ENCODE results near the gene EPHA6. TPM values are rescaled to one million over a fixed set of nuclear protein-coding genes. Genes with fewer than 3 reads are reported as not detected.

The EPHA6 gene
- total RNA-seq, 4 donors from 2014 or later = 0.94 to 1.8 (median 1.00) TPM

DNA sequence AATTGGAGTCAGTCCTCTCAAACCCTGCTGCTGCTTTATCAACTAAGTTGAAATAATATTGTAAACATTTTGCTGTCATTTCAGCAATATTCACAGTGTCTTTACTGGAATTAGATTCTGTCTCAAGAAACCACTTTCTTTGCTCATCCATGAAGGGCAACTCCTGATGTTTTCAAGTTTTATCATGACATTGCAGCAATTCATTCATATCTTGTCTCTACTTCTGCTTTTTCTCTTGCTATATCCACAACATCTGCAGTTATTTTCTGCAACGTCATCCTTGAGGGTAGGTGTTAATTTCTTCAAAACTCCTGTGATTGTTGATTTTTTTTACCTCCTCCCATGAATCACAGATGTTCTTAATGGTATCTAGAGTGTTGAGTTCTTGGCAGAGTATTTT is 181.6 kb downstream of the EPHA6 start:
- TF ChIP-seq, protein P1, sequence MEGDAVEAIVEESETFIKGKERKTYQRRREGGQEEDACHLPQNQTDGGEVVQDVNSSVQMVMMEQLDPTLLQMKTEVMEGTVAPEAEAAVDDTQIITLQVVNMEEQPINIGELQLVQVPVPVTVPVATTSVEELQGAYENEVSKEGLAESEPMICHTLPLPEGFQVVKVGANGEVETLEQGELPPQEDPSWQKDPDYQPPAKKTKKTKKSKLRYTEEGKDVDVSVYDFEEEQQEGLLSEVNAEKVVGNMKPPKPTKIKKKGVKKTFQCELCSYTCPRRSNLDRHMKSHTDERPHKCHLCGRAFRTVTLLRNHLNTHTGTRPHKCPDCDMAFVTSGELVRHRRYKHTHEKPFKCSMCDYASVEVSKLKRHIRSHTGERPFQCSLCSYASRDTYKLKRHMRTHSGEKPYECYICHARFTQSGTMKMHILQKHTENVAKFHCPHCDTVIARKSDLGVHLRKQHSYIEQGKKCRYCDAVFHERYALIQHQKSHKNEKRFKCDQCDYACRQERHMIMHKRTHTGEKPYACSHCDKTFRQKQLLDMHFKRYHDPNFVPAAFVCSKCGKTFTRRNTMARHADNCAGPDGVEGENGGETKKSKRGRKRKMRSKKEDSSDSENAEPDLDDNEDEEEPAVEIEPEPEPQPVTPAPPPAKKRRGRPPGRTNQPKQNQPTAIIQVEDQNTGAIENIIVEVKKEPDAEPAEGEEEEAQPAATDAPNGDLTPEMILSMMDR (IDR thresholded peaks at IDR 0.05; ENCODE audit: low read depth) = no peak

DNA sequence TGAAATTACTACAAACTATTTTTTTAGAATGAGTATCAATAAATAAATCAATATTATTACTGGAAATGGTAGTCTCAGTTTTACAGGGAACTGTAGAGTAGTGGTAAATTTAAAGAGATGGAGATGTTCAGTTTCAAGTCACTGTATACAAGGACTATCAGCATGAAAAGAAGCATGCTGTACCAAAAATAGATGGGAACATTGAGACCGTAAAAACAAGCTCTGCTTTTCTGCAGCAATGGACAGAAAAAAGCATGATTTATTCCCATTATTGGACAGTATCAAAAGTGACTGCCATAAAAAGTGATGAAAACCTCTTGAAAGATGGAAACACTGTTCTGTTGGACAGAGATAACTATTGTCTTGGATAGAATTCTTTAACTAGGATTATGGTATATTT is 187.2 kb downstream of the EPHA6 start:
- TF ChIP-seq, protein P1 (IDR thresholded peaks at IDR 0.05; ENCODE audit: low read depth) = no peak

DNA sequence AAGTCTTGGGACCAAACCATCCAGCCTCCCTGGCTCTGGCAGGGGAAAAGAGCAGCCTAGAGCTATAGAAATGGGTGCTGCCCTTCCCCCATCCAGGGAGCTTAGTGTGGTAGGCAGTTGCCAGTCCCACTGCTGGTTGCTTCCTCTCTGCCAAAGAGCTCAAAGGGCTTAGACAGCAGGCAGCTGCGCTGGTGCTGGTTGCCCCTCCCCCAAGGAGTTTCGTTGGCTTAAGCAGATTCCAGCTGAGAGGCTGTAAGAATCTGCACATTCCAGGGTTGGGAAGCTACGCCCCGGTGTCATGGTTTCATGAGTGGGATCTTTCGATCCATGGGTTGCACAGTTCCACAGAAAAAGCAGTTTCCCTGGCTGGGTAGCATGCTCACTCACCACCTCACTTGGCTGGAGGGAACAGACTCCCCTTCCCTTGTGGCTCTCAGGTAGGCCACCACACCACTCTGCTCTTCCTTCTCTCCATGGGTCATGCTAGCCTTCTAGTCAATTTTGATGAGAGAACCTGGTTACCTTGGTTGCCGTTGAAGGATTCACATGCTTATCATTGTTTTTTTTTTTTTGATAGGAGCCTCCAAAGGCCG is 195.1 kb downstream of the EPHA6 start:
- TF ChIP-seq, protein P1 (IDR thresholded peaks at IDR 0.05; ENCODE audit: low read depth) = no peak

DNA sequence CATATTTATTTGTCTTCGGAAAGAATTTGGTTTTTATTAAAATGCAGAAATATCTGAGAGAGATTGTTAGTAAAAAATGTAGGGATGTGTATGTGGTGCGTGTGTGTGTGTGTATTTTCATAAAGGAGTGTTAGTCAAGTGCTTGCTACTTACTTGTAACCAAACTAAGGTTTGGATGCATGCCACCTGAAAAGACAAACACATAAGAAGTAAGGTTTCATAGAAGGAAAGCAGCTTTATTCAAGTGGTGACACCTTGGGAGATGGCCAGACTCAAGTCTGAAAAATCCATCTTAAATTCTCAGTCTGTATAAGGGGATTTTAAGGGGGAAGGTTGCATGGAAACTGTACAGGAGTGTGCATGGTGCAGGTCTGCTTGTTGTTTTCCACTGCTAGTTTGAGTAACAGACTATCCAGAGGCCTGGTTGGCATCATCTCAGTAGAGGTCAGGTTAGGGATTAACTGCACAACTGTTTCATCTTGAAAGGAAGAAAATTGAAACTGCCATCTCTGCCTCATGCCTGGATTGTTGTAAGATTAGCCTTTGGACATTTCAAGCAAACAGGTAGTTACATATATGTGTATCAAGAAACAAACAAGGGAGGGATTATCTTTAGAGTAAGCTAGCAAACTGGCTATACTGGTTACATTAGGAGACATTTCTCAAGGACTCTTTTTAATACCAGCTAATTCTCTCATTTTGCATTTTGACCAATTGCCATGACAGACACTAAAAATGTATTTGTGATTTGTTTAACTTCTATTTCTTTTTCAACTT is 196.7 kb downstream of the EPHA6 start:
- TF ChIP-seq, protein P1 (IDR thresholded peaks at IDR 0.05; ENCODE audit: low read depth) = no peak

DNA sequence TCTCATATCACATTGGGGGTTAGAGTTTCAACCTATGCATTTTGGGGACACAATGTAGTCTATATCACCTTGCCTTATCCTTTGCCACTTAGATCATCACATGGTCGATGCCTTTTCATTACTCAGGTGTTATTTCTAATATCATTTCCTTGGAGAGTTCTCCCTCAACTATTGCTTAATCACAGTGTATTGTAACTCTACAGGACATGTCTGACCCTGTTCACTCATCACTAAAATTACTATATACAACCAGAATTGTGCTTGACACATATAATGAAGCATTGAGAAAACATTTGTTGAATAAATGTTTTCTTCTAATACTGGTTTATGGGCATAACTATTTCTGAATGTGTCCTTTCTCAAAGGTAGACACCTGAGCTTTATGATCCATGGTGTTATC is 207.4 kb downstream of the EPHA6 start:
- TF ChIP-seq, protein P1 (IDR thresholded peaks at IDR 0.05; ENCODE audit: low read depth) = no peak

DNA sequence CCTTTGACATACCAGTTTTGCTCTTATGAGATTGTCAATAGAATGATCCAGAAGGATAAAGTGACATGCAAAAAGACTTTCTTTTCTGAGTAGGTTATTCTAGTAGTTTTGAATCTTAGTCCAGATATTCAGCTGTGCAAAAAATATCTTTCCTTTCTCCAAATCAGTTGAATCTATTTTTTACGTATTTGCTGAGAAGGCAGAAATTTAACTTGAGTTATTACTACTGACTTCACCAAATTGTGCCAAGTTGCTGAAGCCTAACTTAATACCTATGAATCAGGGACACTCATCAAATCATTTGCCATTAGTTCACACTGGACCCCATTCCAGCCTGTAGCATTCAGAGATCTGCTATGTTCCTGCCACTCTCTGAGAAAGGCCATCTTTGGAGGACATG is 215.6 kb downstream of the EPHA6 start:
- TF ChIP-seq, protein P1 (IDR thresholded peaks at IDR 0.05; ENCODE audit: low read depth) = no peak

DNA sequence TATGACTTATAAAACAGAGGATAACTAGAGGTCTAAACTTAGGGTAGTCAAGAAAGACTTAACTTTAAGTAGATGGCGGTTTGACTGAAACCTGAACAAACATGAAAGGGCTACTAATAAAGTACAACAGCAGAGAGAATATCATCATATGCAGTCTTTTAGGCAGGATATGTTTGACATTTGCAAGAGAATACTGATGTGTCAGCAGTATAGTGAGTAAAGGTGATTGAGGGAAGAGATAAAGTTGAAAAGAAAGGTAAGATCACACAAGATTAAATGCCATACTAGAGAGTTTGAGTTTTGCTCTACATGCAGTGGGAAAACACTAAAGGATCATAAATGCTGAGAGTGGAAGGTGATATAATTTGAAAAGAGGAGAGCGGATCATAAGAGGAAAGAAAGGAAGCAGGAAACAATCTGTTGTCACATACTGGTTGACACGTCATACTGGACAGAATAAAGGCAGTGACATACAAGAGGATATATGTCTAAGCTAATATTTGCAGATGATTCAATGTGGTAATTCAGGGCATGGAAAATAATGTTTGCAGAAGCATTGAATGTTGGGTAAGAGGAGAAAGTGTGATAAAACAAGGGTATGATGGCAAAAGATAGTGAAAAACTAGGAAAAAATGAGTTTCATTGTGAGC is 223.0 kb downstream of the EPHA6 start:
- TF ChIP-seq, protein P1 (IDR thresholded peaks at IDR 0.05; ENCODE audit: low read depth) = no peak
